Nephron (organoid): ENCODE data around the gene TMEM169.
"Not testable (repeated sequence)": the region's sequence is repeated elsewhere in the genome, so short reads cannot be mapped to it uniquely, and the experiment has no call there.

Experiments
- H3K27ac Mint-ChIP-seq, 3 experiments: 2 replicates each; pipeline ENCODE4 v1.8.0; 2020; ENCODE audit warnings: mixed read lengths in 3 of 3, mild to moderate bottlenecking in 2 of 3, moderate library complexity in 1 of 3
- H3K27me3 Mint-ChIP-seq: 2 replicates; pipeline ENCODE4 v1.8.0; 2021; ENCODE audit warnings: low read depth, mild to moderate bottlenecking, moderate library complexity, mixed read lengths
- H3K36me3 Mint-ChIP-seq: 2 replicates; pipeline ENCODE4 v1.8.0; 2020; ENCODE audit warnings: low read depth, mixed read lengths
- H3K4me1 Mint-ChIP-seq: 2 replicates; pipeline ENCODE4 v1.8.0; 2020; ENCODE audit warnings: mixed read lengths
- H3K4me3 Mint-ChIP-seq, 3 experiments: 2 replicates each; pipeline ENCODE4 v1.8.0; 2020; ENCODE audit warnings: mild to moderate bottlenecking in 3 of 3, mixed read lengths in 3 of 3, moderate library complexity in 2 of 3
- H3K9me3 Mint-ChIP-seq: 2 replicates; pipeline ENCODE4 v1.8.0; 2020; ENCODE audit warnings: mixed read lengths
- TF ChIP-seq, protein P1 (sequence below), 3 experiments: fragments of 200-600 bp; sonication (generic); IDR thresholded peaks; one replicate each; pipeline ENCODE4 v1.5.0; 2021; ENCODE audit warnings: antibody characterized with exemption in 3 of 3; ENCODE audit not compliant: unreplicated experiment in 3 of 3

The TMEM169 gene

DNA sequence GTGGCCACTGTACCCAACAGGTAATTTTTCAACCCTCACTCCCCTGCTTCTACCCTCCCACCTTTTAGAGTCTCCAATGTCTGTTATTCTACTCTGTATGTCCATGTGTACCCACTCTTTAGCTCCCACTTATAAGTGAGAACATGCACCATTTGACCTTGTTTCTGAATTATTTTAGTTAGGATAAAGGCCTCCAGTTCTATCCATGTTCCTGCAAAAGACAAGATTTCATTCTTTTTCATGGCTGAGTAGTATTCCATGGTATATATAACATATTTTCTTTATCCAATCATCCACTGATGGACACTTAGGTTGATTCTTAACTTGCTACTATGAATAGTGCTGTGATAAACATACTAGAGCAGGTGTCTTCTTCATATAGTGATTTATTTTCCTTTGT, 9.2 kb upstream of the TMEM169 start:
- no peaks in the 10 kb centered on the region for H3K9me3 Mint-ChIP-seq
- peaks cover 8% of the 10 kb centered on the region for H3K36me3 Mint-ChIP-seq
- no peak overlapping the region for H3K4me3 Mint-ChIP-seq
- TF ChIP-seq, protein P1, sequence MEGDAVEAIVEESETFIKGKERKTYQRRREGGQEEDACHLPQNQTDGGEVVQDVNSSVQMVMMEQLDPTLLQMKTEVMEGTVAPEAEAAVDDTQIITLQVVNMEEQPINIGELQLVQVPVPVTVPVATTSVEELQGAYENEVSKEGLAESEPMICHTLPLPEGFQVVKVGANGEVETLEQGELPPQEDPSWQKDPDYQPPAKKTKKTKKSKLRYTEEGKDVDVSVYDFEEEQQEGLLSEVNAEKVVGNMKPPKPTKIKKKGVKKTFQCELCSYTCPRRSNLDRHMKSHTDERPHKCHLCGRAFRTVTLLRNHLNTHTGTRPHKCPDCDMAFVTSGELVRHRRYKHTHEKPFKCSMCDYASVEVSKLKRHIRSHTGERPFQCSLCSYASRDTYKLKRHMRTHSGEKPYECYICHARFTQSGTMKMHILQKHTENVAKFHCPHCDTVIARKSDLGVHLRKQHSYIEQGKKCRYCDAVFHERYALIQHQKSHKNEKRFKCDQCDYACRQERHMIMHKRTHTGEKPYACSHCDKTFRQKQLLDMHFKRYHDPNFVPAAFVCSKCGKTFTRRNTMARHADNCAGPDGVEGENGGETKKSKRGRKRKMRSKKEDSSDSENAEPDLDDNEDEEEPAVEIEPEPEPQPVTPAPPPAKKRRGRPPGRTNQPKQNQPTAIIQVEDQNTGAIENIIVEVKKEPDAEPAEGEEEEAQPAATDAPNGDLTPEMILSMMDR (IDR thresholded peaks at IDR 0.05; ENCODE audit: unreplicated experiment in 3 of 3): no peak
- H3K27ac Mint-ChIP-seq: no peak overlapping the region
- no peaks in the 10 kb centered on the region for H3K4me1 Mint-ChIP-seq
- H3K27me3 Mint-ChIP-seq: no peaks in the 10 kb centered on the region

DNA sequence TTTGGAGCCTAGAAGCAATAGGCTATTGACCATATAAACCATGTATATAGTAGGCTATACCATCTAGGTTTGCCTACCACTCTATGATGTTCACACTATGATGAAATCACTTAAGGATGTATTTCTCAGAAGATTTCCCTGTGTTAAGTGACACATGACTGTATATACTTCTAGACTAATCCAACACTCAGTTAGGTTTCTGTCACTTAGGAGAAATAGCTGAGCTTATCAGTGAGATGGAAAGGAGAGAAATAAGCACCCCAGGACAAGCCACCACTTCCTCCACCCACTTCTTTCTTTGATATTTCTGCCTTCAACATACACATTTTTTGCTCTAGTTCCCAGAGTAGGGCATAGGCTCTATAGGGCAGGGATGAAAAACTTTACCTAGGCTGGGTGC, 7.9 kb upstream of the TMEM169 start:
- TF ChIP-seq, protein P1 (IDR thresholded peaks at IDR 0.05; ENCODE audit: unreplicated experiment in 3 of 3): no peak
- Mint-ChIP-seq H3K27ac (no peak overlapping the region), H3K27me3 (no peaks in the 10 kb centered on the region), H3K4me3 (no peak overlapping the region), H3K4me1 (no peaks in the 10 kb centered on the region), H3K9me3 (no peaks in the 10 kb centered on the region), H3K36me3 (peaks cover 8% of the 10 kb centered on the region)

DNA sequence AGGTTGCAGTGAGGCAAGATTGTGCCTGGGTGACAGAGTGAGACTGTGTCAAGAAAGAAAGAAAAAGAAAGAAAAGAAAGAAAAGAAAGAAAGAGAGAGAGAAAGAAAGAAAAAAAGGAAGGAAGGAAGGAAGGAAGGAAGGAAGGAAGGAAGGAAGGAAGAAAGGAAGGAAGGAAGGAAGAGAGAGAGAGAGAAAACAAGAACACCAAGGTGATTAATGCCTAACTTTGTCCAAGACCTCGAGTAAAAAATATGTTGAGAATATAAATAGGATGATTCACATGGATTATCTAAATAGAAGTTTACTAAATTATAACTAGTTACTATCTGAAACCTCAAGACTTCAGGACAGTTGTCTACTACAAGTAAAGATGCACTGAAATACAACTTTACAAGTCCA, 7.3 kb upstream of the TMEM169 start:
- no peak overlapping the region for H3K27ac Mint-ChIP-seq
- H3K4me3 Mint-ChIP-seq: no peak overlapping the region
- H3K36me3 Mint-ChIP-seq: peaks cover 5% of the 10 kb centered on the region
- no peaks in the 10 kb centered on the region for H3K9me3 Mint-ChIP-seq
- H3K4me1 Mint-ChIP-seq: no peaks in the 10 kb centered on the region
- H3K27me3 Mint-ChIP-seq: no peaks in the 10 kb centered on the region
- TF ChIP-seq, protein P1 (IDR thresholded peaks at IDR 0.05; ENCODE audit: unreplicated experiment in 3 of 3): no peak

DNA sequence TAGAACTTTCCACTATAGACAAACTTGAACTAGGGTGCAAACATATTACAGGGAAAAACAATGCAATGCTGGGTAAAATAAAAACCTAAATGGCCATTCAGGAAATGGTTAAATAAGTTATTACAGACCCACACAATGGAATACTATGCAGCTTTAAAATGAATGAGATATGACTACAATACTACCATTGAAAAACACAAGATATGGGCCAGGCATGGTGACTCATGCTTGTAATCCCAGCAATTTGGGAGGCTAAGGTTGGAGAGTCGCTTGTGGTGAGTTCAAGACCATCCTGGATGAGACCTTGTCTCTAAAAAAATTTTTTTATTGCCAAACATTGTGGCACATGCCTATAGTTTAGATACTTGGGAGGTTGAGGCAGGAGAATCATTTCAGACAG, 6.9 kb upstream of the TMEM169 start:
- H3K4me1 Mint-ChIP-seq: no peaks in the 10 kb centered on the region
- TF ChIP-seq, protein P1 (IDR thresholded peaks at IDR 0.05; ENCODE audit: unreplicated experiment in 3 of 3): no peak
- no peaks in the 10 kb centered on the region for H3K9me3 Mint-ChIP-seq
- peaks cover 4% of the 10 kb centered on the region for H3K36me3 Mint-ChIP-seq
- no peaks in the 10 kb centered on the region for H3K27me3 Mint-ChIP-seq
- no peak overlapping the region for H3K4me3 Mint-ChIP-seq
- no peak overlapping the region for H3K27ac Mint-ChIP-seq

DNA sequence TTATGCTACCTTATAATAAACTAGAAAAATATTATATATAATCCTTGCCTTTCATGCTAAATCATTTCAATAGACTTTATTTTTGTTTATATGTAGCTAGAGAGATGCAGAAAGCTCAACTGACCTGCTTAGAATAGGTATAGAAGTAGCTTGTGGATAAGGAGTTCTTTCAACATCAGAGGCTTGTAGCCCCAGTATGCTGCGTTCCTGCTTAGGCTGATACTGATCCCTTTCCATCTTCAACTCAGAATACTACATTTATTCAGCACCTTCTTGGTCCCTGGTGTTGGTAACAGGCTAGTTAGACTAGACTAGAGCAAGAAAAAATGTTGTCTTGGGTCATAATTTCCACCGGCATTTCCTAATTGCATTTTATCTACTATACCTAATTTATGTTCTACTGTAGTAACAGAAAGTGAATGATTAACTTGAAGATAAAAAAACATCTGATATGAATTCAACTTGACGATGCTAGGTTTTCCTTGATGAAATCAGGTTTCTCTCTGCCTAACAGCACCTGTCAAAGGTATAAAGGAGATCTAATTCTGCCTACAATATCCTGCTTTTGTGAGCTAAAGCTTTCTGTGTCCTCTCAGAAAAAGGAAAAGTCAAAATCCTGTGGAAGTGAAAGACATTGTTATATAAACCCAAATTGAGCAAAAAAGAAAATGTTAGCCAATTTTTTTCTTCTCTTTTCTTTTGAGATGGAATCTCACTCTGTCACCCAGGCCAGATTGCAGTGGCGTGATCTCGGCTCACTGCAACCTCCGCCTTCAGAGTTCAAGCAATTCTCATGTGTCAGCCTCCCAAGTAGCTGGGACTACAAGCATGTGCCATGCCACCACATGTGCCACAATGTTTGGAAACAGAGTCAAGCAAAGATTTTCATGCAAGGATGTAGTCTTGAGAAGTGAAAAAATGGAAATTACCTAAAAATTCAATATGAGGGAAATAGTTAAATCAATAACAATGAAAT, 5.9 kb upstream of the TMEM169 start:
- Mint-ChIP-seq H3K9me3 (no peaks in the 10 kb centered on the region), H3K4me3 (no peak overlapping the region), H3K27ac (peak overlapping the region; percentile 32 to 71 (median 68)), H3K36me3 (no peaks in the 10 kb centered on the region), H3K4me1 (no peaks in the 10 kb centered on the region), H3K27me3 (no peaks in the 10 kb centered on the region)
- TF ChIP-seq, protein P1 (IDR thresholded peaks at IDR 0.05; ENCODE audit: unreplicated experiment in 3 of 3): no peak

DNA sequence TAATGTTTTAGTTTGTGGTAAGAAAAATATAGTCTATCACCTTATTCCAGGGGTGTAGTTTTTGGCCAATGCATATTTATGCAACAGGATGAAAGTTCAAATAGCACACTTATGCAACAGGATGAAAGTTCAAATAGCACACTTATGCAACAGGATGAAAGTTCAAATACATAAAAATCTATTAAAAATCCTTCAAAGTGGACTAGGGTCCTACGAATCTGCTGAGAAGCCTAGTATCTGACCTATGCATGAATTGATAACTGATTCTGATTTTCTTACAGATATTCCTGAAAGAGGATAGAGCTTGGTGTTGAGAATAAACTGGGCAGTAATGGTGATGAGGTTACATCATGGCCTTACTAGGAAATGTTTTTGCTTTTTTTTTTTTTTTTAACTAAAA, 2.9 kb upstream of the TMEM169 start:
- Mint-ChIP-seq H3K4me3 (peak overlapping the region; percentile 30 to 53 (median 46)), H3K36me3 (no peaks in the 10 kb centered on the region), H3K9me3 (no peaks in the 10 kb centered on the region), H3K27me3 (peaks cover 9% of the 10 kb centered on the region), H3K27ac (peak overlapping the region in 1 of 3 experiments; percentile 80), H3K4me1 (peaks cover 26% of the 10 kb centered on the region)
- TF ChIP-seq, protein P1 (IDR thresholded peaks at IDR 0.05; ENCODE audit: unreplicated experiment in 3 of 3): no peak

DNA sequence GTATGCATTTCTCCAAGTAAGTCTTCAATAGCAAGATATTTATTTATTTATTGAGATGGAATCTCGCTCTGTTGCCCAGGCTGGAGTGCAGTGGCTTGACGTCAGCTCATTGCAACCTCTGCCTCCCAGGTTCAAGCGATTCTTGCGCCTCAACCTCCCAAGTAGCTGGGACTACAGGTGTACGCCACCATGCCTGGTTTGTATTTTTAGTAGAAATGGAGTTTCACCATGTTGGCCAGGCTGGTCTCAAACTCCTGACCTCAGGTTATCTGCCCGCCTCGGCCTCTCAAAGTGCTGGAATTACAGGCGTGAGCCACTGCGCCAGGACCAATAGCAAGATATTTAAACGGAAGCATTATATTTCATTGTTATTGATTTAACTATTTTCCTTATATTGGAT, 1.7 kb upstream of the TMEM169 start:
- Mint-ChIP-seq H3K4me1 (peaks cover 37% of the 10 kb centered on the region), H3K4me3 (peak overlapping the region in 1 of 3 experiments; percentile 47)
- not testable (repeated sequence) for H3K27me3 Mint-ChIP-seq, H3K9me3 Mint-ChIP-seq, H3K36me3 Mint-ChIP-seq, H3K27ac Mint-ChIP-seq
